HepG2 (cell line): ENCODE data around the gene RNF114. TPM values are rescaled to one million over a fixed set of nuclear protein-coding genes. Genes with fewer than 3 reads are reported as not detected.

Experiments
- BRD4 ChIP-seq: sonication (generic); formaldehyde crosslinking; IDR thresholded peaks from 2 replicates; pipeline ENCODE4 v1.4.0; 2020; ENCODE audit warnings: missing genetic modification reagents
- CAMTA2 ChIP-seq: sonication (generic); formaldehyde crosslinking; IDR thresholded peaks from 2 replicates; pipeline ENCODE4 v1.4.0; 2020; ENCODE audit warnings: mild to moderate bottlenecking, missing genetic modification reagents, borderline replicate concordance
- CENPX ChIP-seq: sonication (generic); formaldehyde crosslinking; IDR thresholded peaks from 2 replicates; pipeline ENCODE4 v1.9.0; 2021; ENCODE audit warnings: mild to moderate bottlenecking, missing genetic modification reagents, moderate library complexity
- CREM ChIP-seq, 2 experiments: sonication (generic) in 1 of 2; formaldehyde crosslinking in 1 of 2; IDR thresholded peaks; 2 replicates each; pipeline versions ENCODE4 v1.4.0 to v1.6.1; 2016 to 2020; ENCODE audit warnings: antibody characterized with exemption in 1 of 2, mild to moderate bottlenecking in 1 of 2, missing genetic modification reagents in 1 of 2
- FOSL2 ChIP-seq: sonication (generic); formaldehyde crosslinking; IDR thresholded peaks from 2 replicates; pipeline ENCODE4 v1.4.0; 2020; ENCODE audit warnings: missing genetic modification reagents
- FOXO1 ChIP-seq: sonication (generic); formaldehyde crosslinking; IDR thresholded peaks from 2 replicates; pipeline ENCODE4 v1.4.0; 2020; ENCODE audit warnings: missing genetic modification reagents
- GLI4 ChIP-seq: sonication (generic); formaldehyde crosslinking; IDR thresholded peaks from 2 replicates; pipeline ENCODE4 v1.5.1; 2020; ENCODE audit warnings: missing genetic modification reagents, mild to moderate bottlenecking, moderate library complexity, borderline replicate concordance
- GLMP ChIP-seq: sonication (generic); formaldehyde crosslinking; IDR thresholded peaks from 2 replicates; pipeline ENCODE4 v1.9.0; 2021; ENCODE audit warnings: missing genetic modification reagents, mild to moderate bottlenecking, borderline replicate concordance
- HDAC1 ChIP-seq: sonication (generic); formaldehyde crosslinking; IDR thresholded peaks from 2 replicates; pipeline ENCODE4 v1.5.1; 2020; ENCODE audit warnings: mild to moderate bottlenecking, missing genetic modification reagents
- KMT2A ChIP-seq: sonication (generic); formaldehyde crosslinking; IDR thresholded peaks from 2 replicates; pipeline ENCODE4 v1.4.0; 2020; ENCODE audit warnings: missing genetic modification reagents
- MAFF ChIP-seq: IDR thresholded peaks from 2 replicates; pipeline ENCODE4 v1.6.1; 2011; ENCODE audit warnings: low read depth, low read length, improper control_type of control experiment
- NR2F1 ChIP-seq, 2 experiments: fragments of 450-650 bp in 1 of 2; formaldehyde crosslinking in 1 of 2; IDR thresholded peaks; 2 replicates each; pipeline versions ENCODE4 v1.5.0 to v1.6.1; 2016 to 2020; ENCODE audit warnings: mild to moderate bottlenecking in 1 of 2, missing compliant biosample characterization in 1 of 2, missing genetic modification reagents in 1 of 2, moderate library complexity in 1 of 2
- NR3C1 ChIP-seq: sonication (generic); formaldehyde crosslinking; IDR thresholded peaks from 2 replicates; pipeline ENCODE4 v1.4.0; 2020; ENCODE audit warnings: missing genetic modification reagents
- PHF21A ChIP-seq: sonication (generic); formaldehyde crosslinking; IDR thresholded peaks from 2 replicates; pipeline ENCODE4 v1.5.0; 2020; ENCODE audit warnings: mild to moderate bottlenecking, missing genetic modification reagents
- PLSCR1 ChIP-seq: sonication (generic); formaldehyde crosslinking; IDR thresholded peaks from 2 replicates; pipeline ENCODE4 v1.5.0; 2020; ENCODE audit warnings: missing genetic modification reagents, mild to moderate bottlenecking, borderline replicate concordance
- PREB ChIP-seq: sonication (generic); formaldehyde crosslinking; IDR thresholded peaks from 2 replicates; pipeline ENCODE4 v1.4.0; 2020; ENCODE audit warnings: missing genetic modification reagents
- RCOR2 ChIP-seq: IDR thresholded peaks from 2 replicates; pipeline ENCODE4 v1.6.1; 2016; ENCODE audit warnings: missing biosample characterization, missing genetic modification reagents
- SPEN ChIP-seq: sonication (generic); formaldehyde crosslinking; IDR thresholded peaks from 2 replicates; pipeline ENCODE4 v1.5.1; 2020; ENCODE audit warnings: low read depth, mild to moderate bottlenecking, missing genetic modification reagents
- SYNCRIP ChIP-seq: fragments of 200-400 bp; formaldehyde crosslinking; IDR thresholded peaks from 2 replicates; pipeline ENCODE4 v1.6.1; 2018; ENCODE audit warnings: mild to moderate bottlenecking, low read depth, low read length; ENCODE audit not compliant: insufficient read depth
- ZMAT3 ChIP-seq: sonication (generic); formaldehyde crosslinking; conservative IDR thresholded peaks from 2 replicates; pipeline ENCODE4 v1.7.0; 2021; ENCODE audit warnings: missing genetic modification reagents
- ZNF224 ChIP-seq: sonication (generic); formaldehyde crosslinking; IDR thresholded peaks from 2 replicates; pipeline ENCODE4 v1.5.0; 2020; ENCODE audit warnings: mild to moderate bottlenecking, missing genetic modification reagents
- ZNF34 ChIP-seq: sonication (generic); formaldehyde crosslinking; IDR thresholded peaks from 2 replicates; pipeline ENCODE4 v1.4.0; 2020; ENCODE audit warnings: mild to moderate bottlenecking, missing genetic modification reagents, borderline replicate concordance
- ZNF350 ChIP-seq: sonication (generic); formaldehyde crosslinking; IDR thresholded peaks from 2 replicates; pipeline ENCODE4 v1.4.0; 2020; ENCODE audit warnings: mild to moderate bottlenecking, low read depth, missing genetic modification reagents, borderline replicate concordance
- ZNF414 ChIP-seq: sonication (generic); formaldehyde crosslinking; IDR thresholded peaks from 2 replicates; pipeline ENCODE4 v1.5.0; 2020; ENCODE audit warnings: missing genetic modification reagents
- ZNF446 ChIP-seq: sonication (generic); formaldehyde crosslinking; IDR thresholded peaks from 2 replicates; pipeline ENCODE4 v1.5.0; 2020; ENCODE audit warnings: mild to moderate bottlenecking, missing genetic modification reagents
- polyA plus RNA-seq, 8 experiments: library from polyadenylated mRNA; depleted of rRNA in 3 of 8; stranded (reverse) in 7 of 8; unstranded in 1 of 8; fragments of >200 nt; fragmentation: Illumina TruSeq in 4 of 8; extraction: Trizol in 4 of 8; gene quantifications; 2 replicates each; pipeline versions ENCODE4 v1.2.1 to v1.2.3, GENCODE V29; 2011 to 2016; ENCODE audit warnings: low read depth in 4 of 8, missing spikeins in 1 of 8, mixed read lengths in 1 of 8; ENCODE audit not compliant: insufficient read depth in 1 of 8
- total RNA-seq, 5 experiments: library from RNA; depleted of rRNA; stranded (reverse); fragments of >200 nt; fragmentation: Illumina TruSeq; extraction: Trizol; gene quantifications; 2 replicates each; pipeline ENCODE4 v1.2.3, GENCODE V29; 2016; ENCODE audit warnings: low read depth in 1 of 5

The RNF114 gene
- total and polyA plus RNA-seq, 2 of the 13 experiments (the other 11 are each of a cell fraction or from before 2014, with no cell fraction given), result 119 to 126 TPM

GRCh38 chr20:49928411-49929141 is 7.6 kb upstream of the RNF114 start (continued):
- TF ChIP-seq SYNCRIP, result no peak
- peak; percentile 29; the same call in 1 of the 2 replicates for TF ChIP-seq MAFF
- TF ChIP-seq RCOR2, result peak; percentile 68
- TF ChIP-seq BRD4, result no peak
- TF ChIP-seq SPEN (CRISPR knock-in tag), result no peak
- 0 out of 2 replicates have a peak, but pooled peaks have one; percentile 59 for TF ChIP-seq KMT2A
- no peak for TF ChIP-seq PLSCR1 (CRISPR knock-in tag)
- TF ChIP-seq ZNF34 (CRISPR knock-in tag), result no peak
- TF ChIP-seq ZMAT3, result no peak; the same call in 1 of the 2 replicates
- TF ChIP-seq PHF21A (CRISPR knock-in tag), result peak; percentile 51; the same call in 1 of the 2 replicates
- TF ChIP-seq PREB (CRISPR knock-in tag), result no peak
- TF ChIP-seq ZNF350 (CRISPR knock-in tag), result peak; percentile 48; the same call in 1 of the 2 replicates
- TF ChIP-seq NR2F1 (CRISPR knock-in tag; IDR thresholded peaks at IDR 0.05), result peak in 1 of 2 experiments; percentile 31; a peak in 1 of 4 replicates
- TF ChIP-seq GLI4 (CRISPR knock-in tag), result no peak
- TF ChIP-seq CREM (IDR thresholded peaks at IDR 0.05), result no peak
- no peak for TF ChIP-seq CREM (CRISPR knock-in tag; IDR thresholded peaks at IDR 0.05)
- peak; percentile 41; the same call in 1 of the 2 replicates for TF ChIP-seq ZNF224 (CRISPR knock-in tag)
- no peak for TF ChIP-seq CENPX (CRISPR knock-in tag)
- TF ChIP-seq ZNF414, result no peak
- TF ChIP-seq HDAC1 (CRISPR knock-in tag), result 0 out of 2 replicates have a peak, but pooled peaks have one; percentile 49
- no peak for TF ChIP-seq ZNF446 (CRISPR knock-in tag)
- no peak for TF ChIP-seq FOXO1 (CRISPR knock-in tag)
- TF ChIP-seq CAMTA2, result no peak
- peak; percentile 40; the same call in 1 of the 2 replicates for TF ChIP-seq FOSL2 (CRISPR knock-in tag)
- no peak for TF ChIP-seq GLMP (CRISPR knock-in tag)
- TF ChIP-seq NR3C1, result no peak
